Right cardiac atrium (tissue), 5 donors: ENCODE results near the gene RRAS2. TPM values are rescaled to one million over a fixed set of nuclear protein-coding genes. Genes with fewer than 3 reads are reported as not detected.
A peak's percentile ranks its signal among the peaks of the same experiment; 100 is the strongest.

Experiments used
- ATAC-seq, 2 donors: fragments of 200-7000 bp; cut with Tn5 transposase; one replicate each; pipeline versions ENCODE4 v1.8.0 to v1.9.1; 2020; ENCODE audit warnings: moderate library complexity in 2 of 2, mild to moderate bottlenecking in 1 of 2
- DNase-seq, 3 donors: peaks; one replicate each; pipeline ENCODE4 v3.0.0-alpha.2; 2020
- H3K27ac ChIP-seq: one replicate; pipeline ENCODE4 v1.5.1; 2013; ENCODE audit warnings: mild to moderate bottlenecking, low read length, control low read depth, moderate library complexity
- H3K27me3 ChIP-seq: one replicate; pipeline ENCODE4 v1.6.1; 2013; ENCODE audit not compliant: control insufficient read depth, insufficient read depth
- H3K4me1 ChIP-seq: one replicate; pipeline ENCODE4 v1.6.1; 2013; ENCODE audit warnings: low read length; ENCODE audit not compliant: control insufficient read depth, insufficient read depth
- H3K4me3 ChIP-seq: one replicate; pipeline ENCODE4 v1.5.1; 2013; ENCODE audit warnings: low read length, control low read depth
- H3K9me3 ChIP-seq: one replicate; pipeline ENCODE4 v1.6.1; 2013; ENCODE audit warnings: low read length; ENCODE audit not compliant: control insufficient read depth
- WGBS: extraction: QIAGEN DNeasy Blood & Tissue Kit; methylation state at CpG from one replicate; pipeline ENCODE4 v1.1.7; 2013; 5-methylcytosine and 5-hydroxymethylcytosine counted together
- intact Hi-C, 4 donors: fragments of 100-400 bp; cut with DNase I; formaldehyde crosslinking; loops; one replicate each; pipeline versions ENCODE4 v1.11.0 to v1.14.0; 2022 to 2023
- polyA plus RNA-seq: library from polyadenylated mRNA; stranded (reverse); fragments of 200-250 nt; gene quantifications from one replicate; pipeline ENCODE4 v1.2.3, GENCODE V29; 2013
- total RNA-seq, 4 donors: library from RNA; stranded (reverse); fragmentation: NEBNext Ultra II Directional; extraction: Animal tissue kit (Norgen Biotek cat#: 25700); gene quantifications; one replicate each; pipeline ENCODE4 v1.2.1, GENCODE V29; 2021
- donor health status: healthy with polysubstance abuse.
- donor health status: DM: no; HTN: yes; CAD: no.
- donor health status: DM: no; HTN: no; CAD: no.
- donor health status: DM: no; HTN: yes; CAD: no; lungs with severe emphysema.
- donor health status: DM: yes; HTN: yes; CAD: no.

RRAS2 gene
- total and polyA plus RNA-seq, 5 donors: 23.9 to 32.7 (median 28.2) TPM

- intact Hi-C loops: loop anchor here in 2 of 4 donors (10.0 kb wide), 2 partner anchors 57 to 467 kb away; no protein-coding TSS in a partner anchor
- H3K27me3 ChIP-seq: no peaks in the 10 kb centered on the region
- H3K4me3 ChIP-seq: no peak overlapping the region
- no peak overlapping the region for H3K27ac ChIP-seq
- ATAC-seq (peak; percentile 59 to 74), DNase-seq (peak; percentile 58 to 86 (median 81))
- H3K4me1 ChIP-seq: no peaks in the 10 kb centered on the region
- WGBS: 45% methylated on average over 4 of the region's 4 CpGs
- H3K9me3 ChIP-seq: no peaks in the 10 kb centered on the region
Measured at GRCh38 chr11:14242187-14242586, 116.8 kb downstream of the RRAS2 start.

- Histone ChIP-seq H3K9me3 (no peaks in the 10 kb centered on the region), H3K27me3 (no peaks in the 10 kb centered on the region), H3K4me1 (no peaks in the 10 kb centered on the region), H3K27ac (no peak overlapping the region), H3K4me3 (no peak overlapping the region)
- DNase-seq (no peak), ATAC-seq (no peak)
- intact Hi-C loops: loop anchor here in 2 of 4 donors (10.0 kb wide), 2 partner anchors 56 to 466 kb away; no protein-coding TSS in a partner anchor
- 86% methylated on average over 4 of the region's 4 CpGs for WGBS
Measured at GRCh38 chr11:14240951-14241350, 118.0 kb downstream of the RRAS2 start.

GRCh38 chr11:14240221-14240620 is 118.8 kb downstream of the RRAS2 start:
- H3K4me3 ChIP-seq: no peak overlapping the region
- no peak overlapping the region for H3K27ac ChIP-seq
- no peaks in the 10 kb centered on the region for H3K27me3 ChIP-seq
- ATAC-seq (no peak), DNase-seq (no peak)
- H3K9me3 ChIP-seq: no peaks in the 10 kb centered on the region
- intact Hi-C loops: loop anchor here in 2 of 4 donors (10.0 kb wide), 2 partner anchors 55 to 465 kb away; no protein-coding TSS in a partner anchor
- no peaks in the 10 kb centered on the region for H3K4me1 ChIP-seq

DNA sequence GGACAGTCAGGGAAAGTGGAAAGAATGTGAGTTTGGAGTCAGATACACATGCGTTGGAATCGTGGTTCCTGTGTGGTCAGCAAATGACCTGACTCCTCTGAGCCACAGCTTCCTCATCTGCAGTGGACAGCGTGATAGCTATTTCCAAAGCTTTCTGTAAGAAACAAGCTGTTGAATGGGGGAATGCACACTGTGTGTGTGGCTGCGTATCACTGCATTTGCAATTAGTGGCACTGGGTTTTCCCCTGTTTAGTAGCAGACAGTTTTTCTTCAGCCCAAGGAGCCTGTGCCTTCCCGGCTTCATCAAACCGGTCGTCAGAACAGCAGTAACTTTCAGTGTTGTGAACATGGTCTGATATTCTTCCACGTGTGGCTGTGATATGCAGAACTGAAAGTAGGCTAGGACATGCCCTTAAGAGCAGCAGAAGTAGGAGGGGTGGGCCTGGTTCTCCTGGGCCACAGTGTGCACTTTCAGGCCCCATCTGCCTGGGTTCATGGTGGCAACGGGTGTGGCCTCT is 121.5 kb downstream of the RRAS2 start:
- intact Hi-C loops: no loop called here
- WGBS: 69% methylated on average over 9 of the region's 9 CpGs
- H3K4me3 ChIP-seq: no peak overlapping the region
- ATAC-seq (peak in 1 of 2 donors; percentile 36), DNase-seq (peak in 1 of 3 donors; percentile 62)
- no peaks in the 10 kb centered on the region for H3K9me3 ChIP-seq
- no peak overlapping the region for H3K27ac ChIP-seq
- H3K27me3 ChIP-seq: no peaks in the 10 kb centered on the region
- peaks cover 3% of the 10 kb centered on the region for H3K4me1 ChIP-seq

GRCh38 chr11:14235701-14236100 is 123.3 kb downstream of the RRAS2 start:
- no peak overlapping the region for H3K27ac ChIP-seq
- intact Hi-C loops: no loop called here
- no peak overlapping the region for H3K4me3 ChIP-seq
- H3K4me1 ChIP-seq: peaks cover 3% of the 10 kb centered on the region
- 94% methylated on average over 1 of the region's 1 CpG for WGBS
- DNase-seq (no peak), ATAC-seq (no peak)
- H3K27me3 ChIP-seq: no peaks in the 10 kb centered on the region
- H3K9me3 ChIP-seq: no peaks in the 10 kb centered on the region

DNA sequence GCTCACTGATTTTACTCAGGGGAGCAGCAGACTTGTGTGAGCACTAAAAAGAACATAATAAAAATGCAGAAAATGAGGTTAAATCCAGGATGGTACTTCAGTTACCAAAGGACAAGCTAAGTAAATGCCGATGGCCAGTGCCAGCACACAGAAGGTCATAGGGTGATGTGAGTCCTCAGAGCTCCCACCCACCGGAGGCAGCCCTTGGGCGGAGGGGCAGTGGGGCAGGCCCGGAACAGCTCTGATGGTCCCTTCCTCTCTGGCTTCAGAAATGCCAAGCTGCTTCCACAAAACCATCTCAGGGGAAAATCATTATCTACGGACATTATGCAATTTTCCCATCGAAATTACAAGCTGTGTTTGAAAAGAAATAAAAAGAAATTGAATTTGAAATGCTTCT is 124.5 kb downstream of the RRAS2 start:
- intact Hi-C loops: no loop called here
- Histone ChIP-seq H3K9me3 (no peaks in the 10 kb centered on the region), H3K4me1 (peaks cover 3% of the 10 kb centered on the region), H3K4me3 (no peak overlapping the region), H3K27ac (no peak overlapping the region), H3K27me3 (no peaks in the 10 kb centered on the region)
- DNase-seq: peak; percentile 46 to 80 (median 78)
- peak; percentile 64 to 80 for ATAC-seq
- WGBS: 43% methylated on average over 6 of the region's 6 CpGs

DNA sequence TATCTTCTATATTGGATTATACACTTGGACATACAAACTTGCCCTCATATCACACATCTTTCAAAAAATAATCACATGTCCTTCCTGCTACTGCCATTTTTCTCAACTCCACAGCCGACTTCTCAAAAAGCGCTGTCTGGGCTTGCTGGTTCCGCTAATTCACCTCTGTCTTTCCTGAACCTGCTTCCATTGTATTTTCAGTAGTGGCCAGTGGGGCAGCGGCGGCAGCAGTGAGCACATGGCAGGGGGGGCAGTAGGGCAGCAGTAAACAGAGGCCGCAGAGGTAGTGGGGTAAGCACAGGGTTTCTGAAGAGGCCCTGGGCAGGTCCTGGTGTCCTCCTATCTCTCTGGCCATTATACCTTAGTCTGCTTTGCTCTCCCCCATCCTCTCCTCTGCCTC is 126.3 kb downstream of the RRAS2 start:
- H3K27ac ChIP-seq: no peak overlapping the region
- ATAC-seq: no peak
- 63% methylated on average over 6 of the region's 6 CpGs for WGBS
- DNase-seq: no peak
- intact Hi-C loops: no loop called here
- H3K4me1 ChIP-seq: peaks cover 3% of the 10 kb centered on the region
- no peaks in the 10 kb centered on the region for H3K9me3 ChIP-seq
- no peaks in the 10 kb centered on the region for H3K27me3 ChIP-seq
- H3K4me3 ChIP-seq: no peak overlapping the region

DNA sequence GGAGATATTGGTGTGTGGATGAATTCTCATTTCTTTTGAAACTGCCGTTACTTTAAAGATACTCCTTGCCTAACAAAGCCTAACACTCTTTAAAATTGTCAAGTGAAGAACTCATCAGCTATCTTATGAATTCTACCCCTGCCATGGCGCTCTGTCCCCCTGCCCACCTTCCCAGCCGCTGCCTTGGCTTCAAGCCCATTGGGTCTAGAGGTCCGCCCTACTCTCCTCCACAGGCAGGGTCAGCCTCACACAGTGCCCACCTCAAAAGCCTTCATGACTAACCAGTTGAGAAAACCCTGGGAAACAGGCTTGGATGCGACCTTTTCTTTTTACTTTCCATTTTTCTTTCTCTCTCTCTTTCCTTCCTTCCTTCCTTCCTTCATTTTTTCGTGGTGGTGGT is 128.6 kb downstream of the RRAS2 start:
- WGBS: 70% methylated on average over 6 of the region's 6 CpGs
- H3K4me3 ChIP-seq: no peak overlapping the region
- ATAC-seq (no peak), DNase-seq (no peak)
- no peak overlapping the region for H3K27ac ChIP-seq
- peaks cover 3% of the 10 kb centered on the region for H3K4me1 ChIP-seq
- no peaks in the 10 kb centered on the region for H3K9me3 ChIP-seq
- H3K27me3 ChIP-seq: no peaks in the 10 kb centered on the region
- intact Hi-C loops: no loop called here

DNA sequence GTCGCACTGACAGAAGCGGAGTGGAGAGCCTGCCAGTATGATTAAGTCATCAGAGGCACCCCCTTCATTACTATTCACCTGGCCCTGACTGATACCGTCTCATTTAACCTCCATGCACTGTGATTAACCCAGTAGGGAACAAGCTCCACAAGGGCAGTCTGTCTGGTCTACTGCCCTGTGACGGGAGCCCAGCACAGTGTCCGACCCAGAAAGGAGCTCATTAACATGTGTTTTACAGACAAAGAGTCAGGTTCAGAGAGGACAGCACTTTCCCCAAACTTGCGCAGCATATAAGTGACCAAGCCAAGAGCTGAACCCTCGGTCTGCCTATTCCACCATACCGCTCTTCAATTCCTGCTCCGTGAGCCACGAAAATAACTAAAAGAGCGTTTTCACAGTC is 129.5 kb downstream of the RRAS2 start:
- no peaks in the 10 kb centered on the region for H3K4me1 ChIP-seq
- WGBS: 80% methylated on average over 11 of the region's 11 CpGs
- no peaks in the 10 kb centered on the region for H3K9me3 ChIP-seq
- DNase-seq: no peak
- ATAC-seq: no peak
- no peak overlapping the region for H3K27ac ChIP-seq
- H3K27me3 ChIP-seq: no peaks in the 10 kb centered on the region
- no peak overlapping the region for H3K4me3 ChIP-seq
- intact Hi-C loops: no loop called here

- 77% methylated on average over 2 of the region's 2 CpGs for WGBS
- Histone ChIP-seq H3K27me3 (no peaks in the 10 kb centered on the region), H3K4me1 (no peaks in the 10 kb centered on the region), H3K27ac (no peak overlapping the region), H3K4me3 (no peak overlapping the region), H3K9me3 (no peaks in the 10 kb centered on the region)
- no peak for DNase-seq
- no peak for ATAC-seq
- intact Hi-C loops: no loop called here
Measured at GRCh38 chr11:14228356-14228755, 130.6 kb downstream of the RRAS2 start.
